D721Med (cell line): Measurements from ENCODE around the gene PLEK2.
"Not testable (repeated sequence)": the region's sequence is repeated elsewhere in the genome, so short reads cannot be mapped to it uniquely, and the experiment has no call there.

Experiments
- DNase-seq: peaks from one replicate; pipeline ENCODE4 v3.0.0; 2011; ENCODE audit warnings: low spot score; ENCODE audit not compliant: insufficient read length
- FAIRE-seq: peaks from 2 replicates; lab custom pipeline; 2011; peaks lifted over from hg19 to GRCh38; lab: Jason Lieb, UNC
- TF ChIP-seq, protein P1 (sequence below): IDR thresholded peaks from 2 replicates; pipeline ENCODE4 v1.5.1; 2012; ENCODE audit warnings: mild to moderate bottlenecking, control low read depth; ENCODE audit not compliant: insufficient read depth; ENCODE audit errors: missing control alignments

The PLEK2 gene, protein sequence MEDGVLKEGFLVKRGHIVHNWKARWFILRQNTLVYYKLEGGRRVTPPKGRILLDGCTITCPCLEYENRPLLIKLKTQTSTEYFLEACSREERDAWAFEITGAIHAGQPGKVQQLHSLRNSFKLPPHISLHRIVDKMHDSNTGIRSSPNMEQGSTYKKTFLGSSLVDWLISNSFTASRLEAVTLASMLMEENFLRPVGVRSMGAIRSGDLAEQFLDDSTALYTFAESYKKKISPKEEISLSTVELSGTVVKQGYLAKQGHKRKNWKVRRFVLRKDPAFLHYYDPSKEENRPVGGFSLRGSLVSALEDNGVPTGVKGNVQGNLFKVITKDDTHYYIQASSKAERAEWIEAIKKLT

DNA sequence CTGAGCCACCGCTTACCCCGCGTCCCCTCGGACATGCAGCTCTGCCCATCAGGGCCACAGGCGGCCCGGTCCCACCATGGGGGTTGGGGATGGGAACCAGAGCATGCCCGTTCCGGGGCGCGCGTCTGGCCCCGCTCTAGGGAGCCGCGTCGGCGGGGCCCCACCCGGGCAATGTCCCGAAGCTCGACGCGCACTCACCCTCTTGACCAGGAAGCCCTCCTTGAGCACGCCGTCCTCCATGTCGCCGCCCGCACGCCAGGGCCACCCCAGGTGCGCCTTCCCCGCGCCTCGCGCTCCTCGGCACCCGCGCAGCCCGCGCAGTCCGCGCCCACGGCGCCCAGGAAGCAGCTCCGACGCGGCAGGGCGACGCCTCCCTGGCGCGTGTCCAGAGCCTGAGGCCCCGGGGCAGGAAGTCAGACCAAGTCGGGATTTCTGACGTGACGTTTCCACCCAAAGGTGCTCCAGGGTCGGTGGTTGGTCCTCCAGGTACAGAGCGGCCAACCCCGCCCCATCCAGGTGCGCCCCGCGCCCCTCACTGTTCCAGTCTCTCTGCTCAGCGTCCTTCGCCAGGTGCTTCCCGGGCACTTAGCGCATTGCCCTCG is at the start of gene PLEK2:
Gene PLEK2, minus strand, starts transcription at position 346 of the 602 bp plus-strand sequence. Its CDS starts 106 bp downstream, at position 240.
- FAIRE-seq (no peak), DNase-seq (no peak)

DNA sequence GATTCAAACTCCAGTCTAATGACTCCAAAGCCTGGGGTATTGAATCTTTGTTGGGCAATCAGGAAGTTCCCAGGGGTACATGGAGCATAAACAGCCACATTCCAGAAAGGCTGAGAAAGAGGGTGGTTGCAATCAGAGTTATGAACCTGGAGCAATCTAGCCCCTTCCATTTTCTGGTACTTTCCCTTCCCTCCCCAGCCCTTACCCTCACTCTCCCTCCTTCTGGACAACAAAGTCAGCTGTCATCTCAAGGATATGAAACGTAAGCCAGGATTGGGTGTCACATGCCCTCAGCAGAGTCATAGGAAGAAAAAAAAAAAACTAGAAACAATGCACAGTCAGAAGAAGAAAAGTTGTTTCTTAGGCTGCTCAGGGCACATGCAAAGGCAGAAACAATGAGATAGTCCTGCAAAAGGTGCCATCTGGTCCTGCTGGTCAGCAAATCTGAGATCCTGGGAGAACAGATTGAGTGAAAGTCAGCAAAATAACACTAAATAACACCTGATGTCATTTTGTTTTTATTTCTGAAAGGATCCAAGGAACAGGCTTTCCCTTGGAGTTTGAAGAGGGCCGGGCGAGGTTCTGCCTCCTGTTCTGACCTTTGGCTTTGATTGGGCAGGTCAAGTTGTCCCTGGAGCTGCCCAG is 49.5 kb upstream of the PLEK2 start:
- DNase-seq (no peak), FAIRE-seq (no peak)

More for the DNA sequence above, at the start of gene PLEK2:
- TF ChIP-seq, protein P1, sequence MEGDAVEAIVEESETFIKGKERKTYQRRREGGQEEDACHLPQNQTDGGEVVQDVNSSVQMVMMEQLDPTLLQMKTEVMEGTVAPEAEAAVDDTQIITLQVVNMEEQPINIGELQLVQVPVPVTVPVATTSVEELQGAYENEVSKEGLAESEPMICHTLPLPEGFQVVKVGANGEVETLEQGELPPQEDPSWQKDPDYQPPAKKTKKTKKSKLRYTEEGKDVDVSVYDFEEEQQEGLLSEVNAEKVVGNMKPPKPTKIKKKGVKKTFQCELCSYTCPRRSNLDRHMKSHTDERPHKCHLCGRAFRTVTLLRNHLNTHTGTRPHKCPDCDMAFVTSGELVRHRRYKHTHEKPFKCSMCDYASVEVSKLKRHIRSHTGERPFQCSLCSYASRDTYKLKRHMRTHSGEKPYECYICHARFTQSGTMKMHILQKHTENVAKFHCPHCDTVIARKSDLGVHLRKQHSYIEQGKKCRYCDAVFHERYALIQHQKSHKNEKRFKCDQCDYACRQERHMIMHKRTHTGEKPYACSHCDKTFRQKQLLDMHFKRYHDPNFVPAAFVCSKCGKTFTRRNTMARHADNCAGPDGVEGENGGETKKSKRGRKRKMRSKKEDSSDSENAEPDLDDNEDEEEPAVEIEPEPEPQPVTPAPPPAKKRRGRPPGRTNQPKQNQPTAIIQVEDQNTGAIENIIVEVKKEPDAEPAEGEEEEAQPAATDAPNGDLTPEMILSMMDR, result no peak

DNA sequence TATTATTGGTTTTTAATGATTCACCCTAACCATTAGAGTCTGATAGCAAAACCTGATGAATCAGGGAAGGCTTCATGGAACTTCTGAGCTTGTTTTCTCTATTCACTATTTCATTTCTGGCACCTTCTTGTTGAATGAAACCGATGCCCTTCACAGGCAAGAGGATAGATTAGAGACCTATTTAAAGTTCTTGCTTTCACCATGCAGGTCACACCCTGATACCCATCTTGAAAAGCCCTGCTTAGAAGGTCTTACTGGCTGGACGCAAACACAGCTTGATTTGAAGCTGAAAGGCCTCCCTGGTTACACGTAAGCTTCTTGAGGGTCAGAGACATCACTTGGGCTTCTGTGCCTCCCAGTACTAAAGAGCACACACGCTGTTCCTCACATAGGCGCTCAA is 47.4 kb upstream of the PLEK2 start:
- no peak for FAIRE-seq
- no peak for DNase-seq
- TF ChIP-seq, protein P1, result no peak

More for the DNA sequence above, 49.5 kb upstream of the PLEK2 start:
- TF ChIP-seq, protein P1, result no peak

DNA sequence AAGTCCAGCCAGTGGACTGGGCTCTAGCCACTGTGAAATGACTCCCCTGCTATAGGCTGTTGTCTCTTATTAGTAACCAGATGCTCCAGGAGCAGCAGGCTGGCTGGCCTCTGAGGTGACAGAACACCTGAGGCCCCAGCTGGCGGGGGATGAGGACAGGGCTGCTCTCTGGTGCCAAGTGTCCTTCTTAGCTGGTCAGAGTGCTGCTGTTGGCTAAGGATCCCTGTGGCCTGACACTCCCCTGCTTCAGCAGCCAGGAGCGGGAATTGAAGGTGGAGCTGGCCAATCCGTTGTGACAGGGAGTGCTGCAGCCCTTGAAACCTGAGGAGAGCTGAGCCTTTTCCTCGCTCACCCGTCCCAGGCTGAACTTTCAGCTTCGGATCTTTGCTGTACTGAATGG is 45.8 kb upstream of the PLEK2 start:
- no peak for FAIRE-seq
- TF ChIP-seq, protein P1, result no peak
- DNase-seq, result no peak

DNA sequence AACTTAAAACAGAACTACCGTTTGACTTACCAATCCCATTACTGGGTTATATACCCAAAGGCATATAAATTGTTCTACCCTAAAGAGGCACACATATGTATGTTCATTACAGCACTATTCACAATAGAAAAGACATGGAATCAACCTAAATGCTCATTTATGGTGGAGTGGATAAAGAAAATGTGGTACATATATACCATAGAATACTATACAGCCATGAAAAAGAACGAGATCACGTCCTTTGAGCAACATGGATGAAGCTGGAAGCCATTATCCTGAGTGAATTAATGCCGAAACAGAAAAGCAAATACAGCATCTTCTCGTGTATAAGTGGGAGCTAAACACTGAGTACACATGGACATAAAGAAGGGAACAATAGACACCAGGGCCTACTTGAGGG is 44.8 kb upstream of the PLEK2 start:
- FAIRE-seq (no peak), DNase-seq (no peak)
- TF ChIP-seq, protein P1, result no peak

DNA sequence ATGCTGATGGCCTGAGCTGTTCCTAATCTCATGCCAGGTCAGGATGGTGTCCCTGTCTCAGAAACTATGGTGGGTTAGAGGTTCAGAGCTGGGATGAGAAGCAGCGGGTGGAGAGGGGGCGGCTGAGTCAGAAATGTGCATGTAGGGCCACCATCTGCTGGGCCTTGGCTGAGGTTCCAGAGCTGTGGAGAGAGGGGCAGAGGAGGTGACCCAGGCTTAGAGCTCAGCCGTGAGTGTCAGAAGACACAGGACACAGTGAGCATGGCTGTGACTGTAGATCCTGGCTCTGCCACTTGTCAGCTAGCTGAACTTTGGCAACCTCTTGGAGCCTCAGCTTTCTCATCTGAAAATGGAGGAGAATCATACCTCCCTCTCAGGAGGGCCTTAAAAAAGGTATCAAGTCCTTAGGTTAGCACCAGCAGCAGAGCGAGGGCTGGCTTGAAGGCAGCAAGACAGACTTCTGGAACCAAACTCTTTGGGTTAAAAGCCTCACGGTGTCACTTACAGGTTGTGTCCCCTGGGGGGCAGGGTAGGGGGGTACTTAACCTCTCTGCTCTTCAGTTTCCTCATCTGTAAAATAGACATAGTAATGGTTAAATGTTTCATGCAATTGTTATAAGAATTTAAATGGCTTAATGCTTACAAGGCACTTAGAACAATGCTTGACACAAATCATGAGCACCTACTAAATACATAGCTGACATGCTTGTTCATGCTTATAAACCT is 41.8 kb upstream of the PLEK2 start:
- FAIRE-seq, result no peak
- TF ChIP-seq, protein P1, result no peak
- no peak for DNase-seq

DNA sequence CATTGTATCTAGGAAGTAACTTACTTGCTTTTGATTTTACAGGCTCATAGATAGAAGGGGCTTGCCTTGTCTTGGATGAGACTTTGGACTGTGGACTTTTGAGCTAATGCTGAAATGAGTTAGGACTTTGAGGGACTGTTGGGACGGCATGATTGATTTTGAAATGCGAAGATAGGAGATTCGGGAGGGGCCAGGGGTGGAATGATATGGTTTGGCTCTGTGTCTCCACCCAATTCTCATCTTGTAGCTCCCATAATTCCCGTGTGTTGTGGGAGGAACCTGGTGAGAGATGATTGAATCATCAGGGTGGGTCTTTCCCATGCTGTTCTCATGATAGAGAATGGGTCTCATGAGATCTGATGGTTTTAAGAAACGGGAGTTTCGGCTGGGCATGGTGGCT is 39.7 kb upstream of the PLEK2 start:
- not testable (repeated sequence) for FAIRE-seq, DNase-seq
